Activated CD8-positive, alpha-beta memory T cell treated with anti-CD3 and anti-CD28 coated beads for 48 hours (primary cell): ENCODE measurements around the gene ESYT2.

Source experiments
- DNase-seq, 3 experiments: peaks; one replicate each; pipeline ENCODE4 v3.0.0-alpha.2; 2020; ENCODE audit warnings: low read depth in 2 of 3, low spot score in 2 of 3

ESYT2 gene

DNA sequence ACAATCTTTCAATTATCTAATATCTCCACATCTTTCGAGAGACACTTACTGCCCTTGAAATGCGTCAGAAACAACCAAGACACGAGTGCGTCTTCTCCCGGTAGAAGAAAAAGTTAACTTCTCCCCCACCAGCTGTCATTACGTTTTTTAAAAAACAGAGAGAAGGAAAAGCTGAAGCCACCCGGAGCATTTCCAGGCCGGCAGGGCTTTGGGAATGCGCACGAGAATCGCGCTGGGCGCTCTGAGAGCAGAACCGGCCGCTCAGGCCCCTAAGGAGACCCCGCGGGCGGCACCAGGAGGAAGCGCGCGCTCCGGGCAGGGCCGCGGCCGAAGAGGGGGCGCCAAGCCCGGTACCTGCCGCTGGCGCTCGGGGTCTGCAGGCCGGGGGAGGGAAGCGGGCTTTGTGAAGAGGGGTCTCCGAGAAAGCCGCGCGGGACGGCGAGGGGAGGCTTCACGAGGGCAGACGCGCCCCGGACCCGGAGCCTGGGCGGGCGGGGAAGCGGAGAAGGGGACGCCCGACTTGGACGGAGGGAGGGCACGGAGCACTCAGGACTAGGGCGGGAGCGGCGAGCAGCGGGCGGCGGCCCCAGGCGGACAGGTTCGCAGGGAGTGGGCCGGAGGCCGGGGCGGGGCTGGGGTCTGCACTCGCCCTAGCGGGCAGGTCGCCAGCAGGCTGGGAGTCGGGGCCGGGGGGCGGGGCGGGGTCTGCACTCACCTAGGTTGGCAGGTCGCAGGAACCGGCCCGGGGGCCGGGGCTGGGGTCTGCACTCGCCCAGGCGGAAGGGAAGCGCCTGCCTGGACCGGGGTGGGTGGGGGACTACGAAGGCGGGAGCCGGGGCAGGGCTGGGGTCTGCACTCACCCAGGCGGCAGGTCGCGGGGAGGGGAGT is 932 bp downstream of the ESYT2 start:
- no peak for DNase-seq

DNA sequence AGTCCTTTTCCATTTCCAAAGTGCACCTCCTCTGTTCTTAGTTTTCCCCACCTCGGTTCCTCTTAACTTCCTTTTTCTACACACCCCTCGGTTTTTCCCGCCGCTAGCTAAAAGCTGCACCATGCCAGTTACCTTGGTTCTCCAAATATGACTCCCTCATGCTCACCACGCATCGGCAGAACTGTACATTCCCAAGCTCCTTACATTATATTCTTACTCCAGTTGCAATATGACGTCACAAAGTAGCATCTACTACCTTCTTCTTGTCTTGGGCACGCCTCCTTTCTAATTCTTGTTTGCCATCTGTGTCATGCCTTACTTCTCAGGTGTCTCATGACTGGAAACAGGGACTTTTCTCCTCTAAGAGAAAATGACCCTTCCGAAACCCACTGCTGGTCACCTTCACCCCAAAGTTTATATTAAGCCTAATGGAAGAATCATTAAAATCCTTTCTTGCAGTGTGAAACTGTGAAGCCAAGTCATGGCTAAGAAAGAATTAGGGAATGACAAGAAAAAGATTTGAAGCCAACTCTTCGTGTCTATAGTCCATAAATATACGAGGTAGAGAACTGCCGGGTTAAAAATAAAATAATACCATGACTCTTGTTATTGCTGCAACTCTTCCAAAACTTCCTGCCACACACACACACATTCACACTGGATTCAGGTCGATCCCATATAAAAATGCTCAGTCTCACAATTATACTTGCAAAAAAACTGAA is 1.7 kb downstream of the ESYT2 start:
- DNase-seq = no peak

DNA sequence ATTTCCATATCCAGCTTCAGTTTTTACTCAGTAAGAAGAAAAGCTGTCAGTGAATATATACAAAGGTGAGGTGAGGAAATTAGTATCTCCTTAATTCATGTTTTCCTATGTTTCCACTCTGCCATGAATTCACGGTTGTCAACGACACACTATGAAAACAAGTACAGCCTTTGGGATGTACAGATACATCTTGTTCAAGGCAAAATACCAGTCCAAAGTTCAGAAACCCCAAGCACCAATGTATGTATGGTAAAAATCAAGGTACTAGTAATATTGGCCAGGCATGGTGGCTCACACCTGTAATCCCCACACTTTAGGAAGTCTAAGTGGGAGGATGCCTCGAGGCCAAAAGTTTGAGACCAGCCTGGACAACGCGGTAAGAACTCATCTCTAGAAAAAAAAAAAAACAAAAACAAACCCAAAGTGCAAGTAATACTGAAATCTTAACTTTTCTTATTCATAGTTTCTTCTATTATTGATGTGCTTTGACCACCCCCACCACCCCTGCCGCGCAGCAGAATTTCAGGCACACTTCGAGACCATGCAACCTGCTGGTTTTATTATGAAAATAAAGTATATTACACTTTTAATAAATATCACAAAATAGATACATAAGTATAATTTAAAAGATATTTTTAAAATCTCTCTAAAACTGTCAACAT is 3.5 kb downstream of the ESYT2 start:
- no peak for DNase-seq

DNA sequence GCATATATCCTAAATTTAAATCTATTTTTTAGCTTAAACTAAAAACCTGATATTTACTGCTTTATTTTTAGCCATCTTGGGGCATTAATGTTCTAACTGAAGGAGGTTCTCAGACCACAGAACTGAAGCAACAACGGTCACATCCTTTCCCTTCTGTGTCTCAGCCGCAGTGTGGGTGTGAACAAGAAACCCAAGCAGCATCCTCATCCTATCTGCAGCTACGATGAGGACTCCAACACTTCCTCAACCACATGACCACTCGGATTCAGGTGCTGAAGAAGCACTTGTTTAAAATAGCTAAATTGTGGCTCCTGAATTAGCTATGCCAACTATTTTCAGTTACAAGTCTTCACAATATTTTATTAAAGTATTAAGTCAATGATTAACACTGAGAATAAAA is 5.3 kb downstream of the ESYT2 start:
- DNase-seq = peak in 1 of 3 experiments; percentile 26

DNA sequence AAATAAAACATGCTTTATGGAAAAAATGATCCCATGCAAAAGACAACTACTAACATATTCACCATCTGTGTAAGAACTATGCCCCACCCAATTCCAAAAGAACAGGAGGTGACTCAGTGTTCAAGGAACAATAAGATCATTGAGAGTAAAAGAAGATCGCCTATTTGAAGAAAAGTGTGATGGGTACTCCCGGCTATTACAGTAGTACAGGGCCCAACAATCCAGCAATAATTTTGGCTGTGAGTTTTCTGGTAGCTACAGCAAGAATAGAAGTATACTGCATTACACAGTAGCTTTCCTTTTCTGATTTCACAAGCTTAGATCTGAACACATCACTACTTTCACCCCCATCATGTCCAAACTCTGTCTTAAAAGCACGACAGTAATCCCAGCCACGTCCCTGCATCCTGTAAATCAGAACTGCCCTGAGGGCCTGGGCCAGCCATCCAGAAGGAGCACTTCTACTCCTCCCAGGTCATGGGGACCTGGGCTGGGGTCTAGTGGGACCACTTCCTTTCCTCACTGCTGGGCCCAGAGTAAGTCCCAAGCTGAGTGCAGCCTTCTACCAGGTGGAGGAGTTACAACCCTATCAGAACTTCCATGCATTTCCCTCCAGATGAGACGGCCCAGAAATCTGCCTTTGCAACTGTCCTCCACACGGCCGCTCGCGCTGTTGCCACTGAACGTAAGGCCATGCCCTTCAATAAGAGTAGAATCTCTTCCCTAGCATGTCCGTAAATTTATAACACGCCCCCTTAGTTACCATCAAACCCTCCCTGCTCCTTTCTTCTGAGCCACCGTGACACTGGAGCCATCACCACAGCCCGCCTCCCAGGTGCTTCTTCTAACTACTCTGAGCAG is 7.9 kb downstream of the ESYT2 start:
- DNase-seq = no peak

DNA sequence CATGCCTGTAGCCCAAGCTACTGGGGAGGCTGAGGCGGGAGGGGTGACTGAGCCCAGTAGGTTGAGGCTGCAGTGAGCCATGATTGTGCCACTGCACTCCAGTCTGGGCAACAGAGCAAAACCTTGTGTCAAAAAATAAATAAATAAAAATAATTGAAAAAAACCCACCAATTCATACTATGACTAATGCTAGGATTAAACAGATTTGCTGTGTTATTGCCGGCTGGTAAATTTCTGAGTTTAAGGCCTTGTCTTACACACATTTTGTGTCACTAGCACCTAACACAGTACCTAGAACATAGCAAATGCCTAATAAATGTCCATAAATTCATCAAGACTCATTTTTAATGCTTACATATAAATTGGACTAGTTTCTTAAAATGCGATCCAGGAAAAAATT is 8.7 kb downstream of the ESYT2 start:
- no peak for DNase-seq

DNA sequence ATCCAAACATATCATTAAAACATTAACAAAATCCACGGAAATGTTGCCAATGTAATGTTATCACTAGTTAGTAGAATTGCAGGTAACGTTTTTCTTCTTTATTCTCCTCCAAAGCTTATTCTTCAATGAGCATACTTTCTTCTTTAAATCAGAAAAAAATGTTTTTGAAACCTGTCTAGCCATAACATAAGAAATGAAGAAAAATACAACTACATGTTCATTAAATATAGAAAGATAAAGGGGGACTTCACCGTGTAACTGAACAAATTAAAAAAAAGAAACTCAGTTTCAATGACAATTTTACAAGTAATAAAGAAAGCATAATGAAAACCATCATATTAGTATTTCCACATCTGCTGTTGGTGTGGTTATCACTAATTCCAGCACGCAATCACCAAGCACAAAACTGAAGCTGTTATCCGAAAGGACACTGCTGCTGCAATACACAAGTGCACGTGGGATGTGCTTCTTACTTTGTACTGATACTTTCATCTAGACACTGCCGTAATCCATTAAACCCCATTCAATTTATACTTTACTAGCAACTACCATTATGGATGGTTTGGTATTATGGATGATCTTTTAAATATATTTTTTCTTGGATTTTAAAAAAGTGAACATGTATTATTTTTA is 9.6 kb downstream of the ESYT2 start:
- DNase-seq = no peak

DNA sequence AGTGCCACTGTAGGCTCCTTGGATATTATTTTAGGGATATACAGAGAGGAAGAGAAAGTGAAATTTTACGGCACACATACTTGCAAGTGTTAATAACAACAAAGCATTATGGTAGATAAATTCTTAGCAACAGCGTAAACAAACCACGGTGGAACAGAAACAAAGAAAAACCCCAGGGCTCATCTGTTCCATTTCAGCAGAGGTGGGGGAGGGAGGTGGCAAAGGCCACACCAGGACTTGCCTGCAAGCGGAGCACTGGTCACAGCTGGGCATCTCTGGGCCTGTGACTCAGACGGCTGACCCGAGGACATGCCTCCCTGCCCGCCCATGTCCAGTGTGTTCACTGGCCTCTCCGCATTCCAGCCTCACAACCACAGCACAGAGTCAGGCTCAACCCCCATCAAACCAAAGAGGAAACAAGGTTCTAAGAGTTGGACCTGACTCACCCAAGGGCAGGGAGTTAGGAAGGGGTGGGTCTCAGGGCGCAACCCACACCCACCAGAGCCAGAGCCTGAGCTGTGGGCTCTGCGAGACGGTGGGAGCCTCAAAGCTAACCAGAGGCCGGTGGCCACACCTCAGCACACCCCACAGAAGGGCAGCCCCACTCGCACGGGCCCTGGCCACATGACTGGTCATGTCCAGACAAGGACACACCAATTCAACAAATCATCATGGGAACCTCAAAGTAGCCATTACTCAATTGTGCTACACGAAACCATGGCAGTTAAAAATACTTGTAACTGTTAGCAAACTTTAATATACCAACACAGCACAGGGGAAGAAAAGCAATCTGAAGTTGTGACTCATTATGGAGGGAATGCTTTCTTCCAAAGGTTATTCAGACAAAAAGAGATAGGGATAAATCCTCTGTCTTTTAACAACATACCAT is 10.7 kb downstream of the ESYT2 start:
- DNase-seq = peak in 2 of 3 experiments; percentile 57 to 59

DNA sequence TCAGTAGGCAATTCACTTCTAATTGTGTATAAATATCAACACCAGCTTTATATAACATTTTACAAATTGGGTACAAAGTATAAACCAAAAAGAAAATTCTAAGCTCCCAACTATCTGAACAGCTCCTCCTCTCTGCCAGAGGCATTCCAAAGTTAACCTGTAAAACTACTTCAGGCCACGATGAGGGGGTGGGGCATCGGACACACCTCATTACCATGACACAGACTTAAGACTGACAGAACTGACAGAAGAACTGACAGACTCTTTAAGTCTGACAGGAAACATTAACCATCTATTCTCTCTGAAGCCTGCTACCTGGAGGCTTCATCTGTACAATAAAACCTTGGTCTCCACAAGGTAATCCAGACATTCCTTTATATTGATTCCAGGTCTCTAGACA is 12.3 kb downstream of the ESYT2 start:
- no peak for DNase-seq

DNA sequence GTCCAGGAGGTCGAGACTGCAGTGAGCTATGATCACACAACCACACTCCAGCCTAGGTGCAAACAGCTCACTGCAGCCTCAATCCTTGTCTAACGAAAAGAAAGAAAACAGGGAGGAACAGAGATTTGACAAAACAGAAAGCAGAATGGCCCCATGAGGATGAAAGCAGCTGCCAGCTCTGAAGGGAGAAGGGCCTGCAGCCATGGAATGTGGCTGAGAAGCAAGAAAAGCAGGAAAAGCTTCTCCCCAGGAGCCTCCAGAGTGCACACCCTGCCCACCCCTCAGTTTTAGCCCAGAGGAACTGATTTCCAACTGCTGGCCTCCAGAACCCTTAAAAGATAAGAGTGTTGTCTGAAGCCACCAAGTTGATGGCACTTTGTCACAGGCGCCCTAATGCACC is 13.0 kb downstream of the ESYT2 start:
- DNase-seq = no peak

DNA sequence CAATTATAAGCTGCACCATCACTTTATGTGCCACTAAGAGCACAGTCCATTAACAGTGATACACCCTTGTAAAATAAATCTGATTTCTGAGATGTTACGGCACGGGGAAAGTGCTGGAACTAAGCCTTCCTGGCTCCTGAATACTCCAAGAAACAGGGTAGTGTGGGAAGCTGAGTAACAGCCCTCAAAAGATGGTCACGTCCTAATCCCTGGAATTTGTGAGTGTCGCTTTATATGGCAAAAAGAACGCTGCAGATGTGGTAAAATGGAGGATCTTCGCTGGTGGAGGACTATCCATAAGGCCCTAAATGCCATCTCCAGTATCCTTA is 13.5 kb downstream of the ESYT2 start:
- DNase-seq = no peak

DNA sequence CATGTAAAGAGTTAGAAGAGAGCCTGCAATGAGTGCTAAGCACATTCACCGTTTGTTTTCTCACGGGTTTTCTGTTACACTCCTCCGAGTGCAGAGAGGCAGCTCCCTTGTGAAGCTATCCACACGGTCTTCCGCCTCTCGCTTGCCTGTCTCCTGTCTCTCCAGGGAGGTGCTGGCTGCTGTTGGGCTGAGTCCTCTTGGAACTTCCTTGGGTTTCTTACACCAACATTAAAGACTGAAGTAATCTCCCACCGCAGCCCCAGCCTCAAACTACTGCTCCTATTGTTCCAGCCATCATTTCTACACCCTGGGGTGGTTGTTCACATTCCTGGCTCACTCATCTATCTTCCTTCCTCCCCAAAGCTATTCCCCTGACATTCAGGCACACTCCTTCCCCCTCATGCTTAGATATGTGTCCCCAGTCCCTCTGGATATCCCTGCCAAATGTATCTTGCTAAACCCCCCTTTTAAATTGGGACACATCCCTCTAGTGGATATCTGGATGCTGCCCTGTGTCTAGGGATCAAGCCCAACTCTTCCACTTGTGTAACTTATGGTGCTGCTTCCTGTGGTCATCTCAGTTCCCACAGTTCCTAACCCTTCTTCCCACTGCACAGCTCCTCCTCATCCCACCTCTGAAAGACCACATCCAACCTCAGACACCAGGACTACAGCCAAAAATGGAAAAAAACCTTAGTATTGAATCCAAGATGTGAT is 14.1 kb downstream of the ESYT2 start:
- DNase-seq = no peak

DNA sequence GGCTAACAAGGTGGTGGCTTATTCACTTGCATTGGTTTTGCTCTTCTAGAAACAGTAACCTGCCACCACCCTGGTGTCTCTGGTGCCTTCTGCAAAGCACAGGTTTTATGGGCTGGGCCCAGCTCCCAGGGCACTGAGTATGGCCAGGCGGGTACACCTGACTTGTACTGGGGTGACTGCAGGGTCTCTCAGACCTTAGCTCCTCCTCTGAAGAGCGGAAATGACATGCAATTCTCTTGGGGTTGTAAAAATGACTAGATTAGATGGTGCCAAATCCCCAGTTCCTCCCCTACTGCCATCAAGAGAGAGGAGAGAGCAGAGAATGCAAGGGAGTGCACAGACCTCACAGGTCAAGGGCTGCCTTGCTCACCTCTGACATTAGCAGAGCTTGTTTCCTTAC is 14.7 kb downstream of the ESYT2 start:
- no peak for DNase-seq

DNA sequence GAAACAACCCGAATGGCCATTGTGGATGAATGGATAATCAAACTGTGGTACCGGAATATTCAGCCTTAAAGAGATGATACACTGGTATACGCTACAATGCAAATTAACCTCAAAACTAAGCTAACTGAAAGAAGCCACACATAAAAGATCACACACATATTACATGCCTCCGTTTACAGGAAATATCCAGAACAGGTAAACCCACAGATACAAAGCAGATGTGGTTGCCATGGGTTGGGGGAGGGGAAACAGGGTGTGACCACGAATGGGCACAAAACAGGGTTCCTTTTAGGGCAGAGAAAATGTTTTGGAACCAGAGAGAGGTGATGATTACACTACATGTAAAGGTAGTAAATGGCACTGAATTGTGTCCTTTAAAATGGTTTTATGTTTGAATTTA is 16.6 kb downstream of the ESYT2 start:
- DNase-seq = no peak

DNA sequence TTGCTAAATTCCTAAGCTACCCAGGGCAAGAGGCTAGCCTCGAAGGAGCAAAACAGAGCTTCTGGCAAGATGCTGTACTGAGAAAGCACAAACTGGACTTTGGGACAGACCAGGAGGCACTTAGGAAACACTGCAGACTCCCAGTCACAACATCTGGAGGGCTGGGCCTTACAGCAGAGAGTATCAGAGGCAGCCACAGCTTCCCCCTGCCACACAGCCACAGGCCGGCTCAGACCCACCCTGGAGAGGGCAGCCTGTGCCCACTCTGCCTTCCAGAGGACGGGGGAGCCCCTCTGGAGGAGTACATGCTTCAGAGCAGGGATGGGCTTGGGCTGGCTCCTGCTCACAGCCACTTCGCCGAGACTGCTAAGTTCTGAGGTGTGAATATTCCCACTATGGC is 17.4 kb downstream of the ESYT2 start:
- DNase-seq = no peak

DNA sequence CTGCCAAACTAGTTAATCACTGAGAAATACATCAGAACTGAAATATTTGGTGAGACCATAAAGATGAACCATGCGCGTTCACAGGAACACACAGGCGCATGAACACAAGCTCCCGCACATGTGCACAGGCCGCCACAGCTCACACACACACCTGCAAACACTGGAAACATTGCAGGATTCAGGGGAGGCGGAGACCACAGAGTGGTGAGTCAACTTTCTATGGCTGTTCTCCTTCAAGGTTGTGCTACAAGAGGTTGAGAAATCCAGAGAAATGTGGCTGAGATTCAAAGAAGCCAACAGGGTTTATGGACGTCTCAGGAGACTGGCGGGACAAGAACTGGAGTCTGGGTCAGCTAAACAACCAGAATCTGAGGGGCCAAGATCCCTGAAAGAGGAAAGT is 17.8 kb downstream of the ESYT2 start:
- peak in 1 of 3 experiments; percentile 40 for DNase-seq

DNA sequence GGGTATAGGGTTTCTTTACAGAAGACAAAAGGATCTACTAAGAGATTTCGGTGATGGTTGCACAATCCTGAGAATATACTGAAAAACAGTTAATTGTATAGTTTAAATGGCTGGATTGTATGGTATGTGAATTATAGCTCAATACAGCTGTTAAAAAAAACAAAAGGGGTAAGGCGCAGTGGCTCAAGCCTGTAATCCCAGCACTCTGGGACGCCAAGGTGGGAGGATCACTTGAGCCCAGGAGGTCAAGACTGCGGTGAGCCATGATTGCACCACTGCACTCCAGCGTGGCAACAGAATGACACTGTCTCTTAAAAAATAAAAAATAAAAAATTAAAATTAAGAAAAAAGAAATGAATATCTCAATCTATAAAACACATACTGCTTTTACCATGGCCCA is 18.5 kb downstream of the ESYT2 start:
- DNase-seq = no peak

DNA sequence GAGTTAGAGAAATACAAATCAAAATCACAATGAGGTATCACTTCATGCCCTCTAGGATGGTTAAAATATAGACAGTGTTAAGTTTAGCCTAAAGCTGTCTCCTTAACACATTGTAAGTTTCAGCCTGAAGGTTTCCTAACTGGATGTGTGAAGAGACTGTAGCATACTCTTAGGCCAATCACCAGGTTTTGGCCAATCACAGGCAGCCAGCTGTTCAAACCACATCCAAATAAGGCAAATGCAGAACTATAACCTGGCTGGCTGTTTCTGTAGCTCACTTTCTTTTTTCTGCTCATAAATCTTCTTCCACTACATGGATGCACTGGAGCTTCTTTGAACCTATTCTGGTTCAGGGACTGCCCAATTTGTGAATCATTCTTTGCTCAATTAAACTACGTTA is 19.7 kb downstream of the ESYT2 start:
- DNase-seq = no peak

DNA sequence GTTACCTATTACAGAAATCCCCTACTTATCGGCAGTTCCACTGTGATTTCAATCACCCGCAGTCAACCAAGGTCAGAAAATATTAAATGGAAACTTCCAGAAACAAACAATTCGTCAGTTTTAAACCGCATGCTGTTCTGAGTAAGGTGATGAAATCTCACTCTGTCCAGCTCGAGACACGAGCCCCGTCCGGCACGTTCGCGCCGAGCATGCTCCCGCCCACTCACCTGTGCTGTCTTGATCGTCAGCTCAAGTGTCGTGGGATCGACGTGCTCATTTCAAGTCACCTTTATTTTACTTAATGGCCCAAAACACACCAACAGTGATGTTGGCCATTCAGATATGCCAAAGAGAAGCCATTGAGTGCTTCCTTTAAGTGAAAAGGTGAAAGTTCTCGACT is 21.2 kb downstream of the ESYT2 start:
- DNase-seq = no peak
